Measurements from ENCODE around the gene PYDC1.
"Not testable (repeated sequence)": the region's sequence is repeated elsewhere in the genome, so short reads cannot be mapped to it uniquely, and the experiment has no call there.

PYDC1 gene

GRCh38 chr16:31196324-31197088 is 20.4 kb downstream of the PYDC1 start:
- DNase-seq, result no peak

- DNase-seq, result not testable (repeated sequence)
Measured at GRCh38 chr16:31195861-31196260, 21.1 kb downstream of the PYDC1 start.

- DNase-seq, result no peak
Measured at GRCh38 chr16:31194898-31195297, 22.0 kb downstream of the PYDC1 start.

DNA sequence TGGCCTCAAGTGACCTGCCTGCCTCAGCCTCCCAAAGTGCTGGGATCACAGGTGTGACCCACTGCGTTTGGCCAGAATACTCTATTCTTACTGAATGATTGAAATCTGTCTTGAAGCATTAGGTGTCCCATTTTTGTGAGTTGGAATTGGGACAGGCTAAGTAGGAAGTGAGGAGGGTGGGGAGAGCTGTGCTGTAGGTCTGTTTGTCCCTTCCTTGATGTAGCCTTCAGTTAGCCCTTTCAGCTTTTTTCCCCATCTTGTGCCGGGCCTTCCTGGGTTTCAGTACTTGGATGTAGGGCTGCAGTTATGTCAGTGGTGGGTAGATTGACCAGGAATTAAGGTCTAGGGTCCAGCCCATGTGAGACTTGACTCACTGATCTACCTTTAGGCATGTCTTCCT is 23.1 kb downstream of the PYDC1 start:
- DNase-seq, result no peak

DNA sequence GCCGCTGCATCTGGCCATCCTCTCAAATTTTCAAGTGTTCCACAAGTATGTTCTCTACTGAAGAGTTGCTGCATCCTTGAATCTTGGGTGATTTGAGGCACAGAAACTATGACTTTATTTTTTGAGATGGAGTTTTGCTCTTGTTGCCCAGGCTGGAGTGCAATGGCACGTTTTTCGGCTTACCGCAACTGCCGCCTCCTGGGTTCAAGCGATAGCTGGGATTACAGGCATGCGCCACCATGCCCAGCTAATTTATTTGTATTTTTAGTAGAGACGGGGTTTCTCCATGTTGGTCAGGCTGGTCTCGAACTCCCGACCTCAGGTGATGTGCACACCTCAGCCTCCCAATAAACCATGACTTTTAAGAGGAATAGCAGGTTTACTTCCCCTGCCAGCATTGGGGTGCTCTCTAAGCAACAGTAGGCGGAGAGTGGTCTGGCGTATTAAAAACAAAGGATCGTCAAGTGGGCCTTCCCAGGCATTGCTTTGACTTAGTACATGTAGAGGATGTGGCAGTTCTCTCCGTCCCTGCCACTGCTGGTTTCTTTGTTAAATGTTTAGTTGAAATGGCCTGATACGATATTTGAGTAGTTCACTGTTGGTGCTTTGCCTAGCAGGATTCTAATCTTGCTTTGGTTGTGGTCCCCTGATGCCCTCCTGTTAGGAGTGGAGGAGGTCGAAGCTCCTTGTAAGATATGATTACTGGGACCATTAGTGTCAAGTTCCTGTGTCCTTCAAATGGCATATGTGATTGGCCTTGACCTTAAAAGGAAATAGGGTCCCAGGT is 23.9 kb downstream of the PYDC1 start:
- DNase-seq, result no peak

- DNase-seq, result no peak
Measured at GRCh38 chr16:31191697-31192428, 25.1 kb downstream of the PYDC1 start.

DNA sequence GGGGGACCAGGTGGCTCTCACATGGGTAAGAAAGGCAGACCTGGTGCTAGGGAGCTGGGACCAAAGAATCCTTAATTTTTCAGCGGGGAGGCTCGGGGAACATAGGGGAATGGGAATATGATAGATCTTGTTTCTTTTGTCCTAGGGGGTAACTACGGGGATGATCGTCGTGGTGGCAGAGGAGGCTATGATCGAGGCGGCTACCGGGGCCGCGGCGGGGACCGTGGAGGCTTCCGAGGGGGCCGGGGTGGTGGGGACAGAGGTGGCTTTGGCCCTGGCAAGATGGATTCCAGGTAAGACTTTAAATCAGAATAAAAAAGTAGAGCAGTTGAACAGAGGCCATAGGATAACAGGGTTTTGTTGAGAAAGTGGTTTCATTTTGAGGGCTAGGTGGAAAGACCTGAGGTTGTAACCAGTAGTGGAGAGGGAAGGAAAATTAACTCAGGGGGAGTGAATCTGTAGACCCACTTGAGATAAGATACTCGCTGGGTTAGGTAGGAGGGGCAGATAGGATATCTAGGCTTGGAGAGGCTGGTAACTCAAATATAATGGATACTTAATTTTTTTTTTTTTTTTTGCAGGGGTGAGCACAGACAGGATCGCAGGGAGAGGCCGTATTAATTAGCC is 26.0 kb downstream of the PYDC1 start:
- DNase-seq, result no peak

DNA sequence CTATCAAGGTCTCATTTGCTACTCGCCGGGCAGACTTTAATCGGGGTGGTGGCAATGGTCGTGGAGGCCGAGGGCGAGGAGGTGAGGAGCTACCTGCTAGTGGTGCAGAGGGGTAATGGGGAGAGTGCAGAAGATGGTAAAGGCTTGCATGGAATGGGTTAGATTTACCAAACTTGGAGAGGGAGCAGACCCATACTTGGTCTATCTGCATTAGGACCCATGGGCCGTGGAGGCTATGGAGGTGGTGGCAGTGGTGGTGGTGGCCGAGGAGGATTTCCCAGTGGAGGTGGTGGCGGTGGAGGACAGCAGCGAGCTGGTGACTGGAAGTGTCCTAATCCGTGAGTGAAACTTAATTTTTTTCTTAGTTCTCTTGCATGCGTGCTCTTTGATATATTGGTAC is 26.9 kb downstream of the PYDC1 start:
- DNase-seq, result no peak

DNA sequence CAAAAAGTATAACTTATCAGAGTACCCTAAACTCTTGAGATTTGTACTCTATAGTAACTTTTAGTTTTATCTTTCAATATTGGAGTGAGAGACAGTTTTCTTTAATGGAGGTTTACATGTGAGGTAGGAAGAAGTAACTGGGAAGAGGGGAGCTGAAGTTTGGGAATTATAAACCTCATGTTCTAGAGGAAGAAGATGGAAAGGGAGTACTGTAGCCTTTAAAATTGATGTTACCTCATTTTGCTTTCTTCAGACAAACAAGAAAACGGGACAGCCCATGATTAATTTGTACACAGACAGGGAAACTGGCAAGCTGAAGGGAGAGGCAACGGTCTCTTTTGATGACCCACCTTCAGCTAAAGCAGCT is 27.5 kb downstream of the PYDC1 start:
- DNase-seq, result no peak

- no peak for DNase-seq
Measured at GRCh38 chr16:31188450-31189411, 28.2 kb downstream of the PYDC1 start.

- no peak for DNase-seq
Measured at GRCh38 chr16:31187808-31188189, 29.1 kb downstream of the PYDC1 start.

- no peak for DNase-seq
Measured at GRCh38 chr16:31186930-31187807, 29.8 kb downstream of the PYDC1 start.

- DNase-seq, result no peak
Measured at GRCh38 chr16:31186176-31186575, 30.8 kb downstream of the PYDC1 start.

DNA sequence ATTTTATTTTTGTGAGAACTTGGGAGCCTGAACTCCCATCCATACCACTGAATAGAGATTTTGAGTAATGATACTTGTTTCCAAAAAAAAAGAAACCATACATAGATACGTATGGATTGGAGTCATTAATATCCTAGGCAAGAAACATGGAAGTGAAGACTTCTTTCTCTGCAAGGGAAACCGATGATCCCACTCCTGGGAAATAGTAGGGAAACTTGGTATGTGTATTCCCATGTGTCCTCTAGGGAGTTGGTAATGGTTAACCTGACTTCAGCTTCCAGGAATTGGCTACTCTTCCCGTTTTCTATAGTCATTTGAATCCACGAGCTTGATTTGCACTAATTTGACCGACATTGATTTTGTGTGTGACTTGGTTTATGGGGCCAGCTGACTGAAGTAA is 31.6 kb downstream of the PYDC1 start:
- no peak for DNase-seq

DNA sequence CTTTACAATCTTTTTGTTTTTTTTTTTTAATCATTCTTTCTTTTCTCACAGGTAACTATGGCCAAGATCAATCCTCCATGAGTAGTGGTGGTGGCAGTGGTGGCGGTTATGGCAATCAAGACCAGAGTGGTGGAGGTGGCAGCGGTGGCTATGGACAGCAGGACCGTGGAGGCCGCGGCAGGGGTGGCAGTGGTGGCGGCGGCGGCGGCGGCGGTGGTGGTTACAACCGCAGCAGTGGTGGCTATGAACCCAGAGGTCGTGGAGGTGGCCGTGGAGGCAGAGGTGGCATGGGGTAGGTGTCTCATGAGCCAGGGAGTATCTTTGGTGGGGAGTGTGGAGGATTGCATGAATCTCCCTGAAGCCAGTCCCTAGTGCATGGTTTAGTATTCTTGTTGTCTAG is 32.0 kb downstream of the PYDC1 start:
- no peak for DNase-seq

GRCh38 chr16:31183432-31184428 is 33.2 kb downstream of the PYDC1 start:
- DNase-seq, result no peak

GRCh38 chr16:31182391-31182790 is 34.5 kb downstream of the PYDC1 start:
- DNase-seq, result no peak
